CD4-positive, alpha-beta T cell treated with Interleukin-1 beta for 1 hour (primary cell): Measurements from ENCODE around the gene CD82.

Experiments
- DNase-seq, 2 donors: peaks; one replicate each; pipeline ENCODE4 v3.0.0-alpha.2; 2020 to 2022

Gene CD82, protein sequence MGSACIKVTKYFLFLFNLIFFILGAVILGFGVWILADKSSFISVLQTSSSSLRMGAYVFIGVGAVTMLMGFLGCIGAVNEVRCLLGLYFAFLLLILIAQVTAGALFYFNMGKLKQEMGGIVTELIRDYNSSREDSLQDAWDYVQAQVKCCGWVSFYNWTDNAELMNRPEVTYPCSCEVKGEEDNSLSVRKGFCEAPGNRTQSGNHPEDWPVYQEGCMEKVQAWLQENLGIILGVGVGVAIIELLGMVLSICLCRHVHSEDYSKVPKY

DNA sequence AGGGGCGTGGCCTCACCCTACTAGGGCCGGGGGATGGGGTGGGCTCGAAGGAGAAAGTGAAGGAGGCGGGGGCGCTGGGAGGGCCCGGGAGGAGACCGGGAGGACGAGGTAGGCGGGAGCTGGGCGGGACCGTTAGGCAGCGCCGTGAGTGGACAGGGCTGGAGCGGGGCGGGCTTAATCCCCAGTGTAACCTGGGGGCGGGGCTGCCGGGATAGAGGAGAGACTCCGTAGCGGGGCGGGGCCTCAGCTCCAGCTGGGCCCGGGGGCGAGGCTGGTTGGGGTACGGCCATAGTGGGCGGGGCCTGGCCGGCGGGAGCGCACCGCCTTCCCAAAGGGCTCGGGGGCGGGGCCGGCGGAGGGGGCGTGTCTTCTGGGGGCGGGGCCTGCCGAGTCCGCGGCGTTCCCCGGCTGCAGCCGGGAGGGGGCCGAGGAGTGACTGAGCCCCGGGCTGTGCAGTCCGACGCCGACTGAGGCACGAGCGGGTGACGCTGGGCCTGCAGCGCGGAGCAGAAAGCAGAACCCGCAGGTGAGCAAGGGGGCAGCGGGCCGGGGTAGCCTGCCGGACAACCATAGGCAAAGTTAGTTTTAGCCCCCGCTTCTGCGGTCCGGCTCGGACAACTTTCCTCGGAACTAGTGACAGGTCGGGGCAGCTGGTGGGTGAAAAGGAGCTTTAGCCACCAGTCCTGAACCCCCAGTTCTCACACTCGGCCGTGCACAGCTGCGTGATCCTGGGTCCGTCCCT lies at the start of gene CD82:
Gene CD82, plus strand, starts transcription at position 453 of the 742 bp plus-strand sequence. CDS start 29,000 bp downstream, outside the sequence.
- DNase-seq = peak; percentile 98

GRCh38 chr11:44516688-44517507 lies 48.6 kb upstream of the CD82 start:
- DNase-seq = no peak

DNA sequence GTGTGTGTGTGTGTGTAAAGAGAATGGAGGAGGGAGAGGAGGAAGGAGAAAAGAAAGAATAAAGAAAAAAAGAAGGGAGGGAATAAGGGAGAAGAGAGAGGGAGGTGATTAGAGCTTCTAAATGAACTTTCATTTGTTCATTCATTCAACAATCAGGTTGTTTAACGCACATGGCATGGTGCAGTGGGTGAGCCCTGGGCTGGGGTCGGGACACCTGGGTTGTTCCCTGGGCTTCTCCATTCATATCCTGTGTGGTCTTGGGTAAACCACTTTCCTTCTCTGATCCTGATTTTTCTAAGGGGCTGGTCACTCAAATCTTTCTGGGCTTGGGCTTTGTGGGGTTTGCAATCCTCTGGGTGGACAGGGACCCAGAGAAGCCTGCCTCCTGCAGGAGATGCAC lies 47.9 kb upstream of the CD82 start:
- no peak for DNase-seq

GRCh38 chr11:44518968-44519550 lies 46.4 kb upstream of the CD82 start:
- DNase-seq = no peak

- no peak for DNase-seq
These were observed 45.3 kb upstream of the CD82 start for GRCh38 chr11:44519989-44520737.

- no peak for DNase-seq
These were observed 44.3 kb upstream of the CD82 start for GRCh38 chr11:44521148-44521547.

- DNase-seq = no peak
These were observed 43.2 kb upstream of the CD82 start for GRCh38 chr11:44522294-44522693.

GRCh38 chr11:44524346-44524745 lies 41.1 kb upstream of the CD82 start:
- DNase-seq = no peak

DNA sequence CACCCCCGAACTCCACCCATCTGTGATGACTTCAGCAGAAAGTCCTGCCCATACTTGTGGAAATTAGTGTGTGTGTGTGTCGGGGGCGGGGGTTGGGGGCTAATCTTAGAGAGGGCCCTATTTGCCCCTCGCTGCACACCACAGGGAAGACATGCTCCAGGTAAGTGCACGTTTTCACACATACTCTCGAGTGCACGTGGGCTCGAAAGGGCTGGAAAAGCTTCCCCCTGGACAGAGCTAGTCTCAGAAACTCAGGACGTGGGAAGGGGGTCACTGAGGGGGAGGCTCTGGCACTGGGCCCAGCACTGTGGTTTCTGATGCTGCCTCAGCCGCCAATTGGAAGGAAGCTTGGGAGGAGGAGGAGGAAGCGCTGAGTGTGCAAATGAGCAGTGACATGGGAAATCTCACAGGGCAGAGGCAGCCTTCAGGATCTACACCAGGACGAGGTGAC lies 40.7 kb upstream of the CD82 start:
- DNase-seq = no peak

GRCh38 chr11:44525473-44526252 lies 39.8 kb upstream of the CD82 start:
- no peak for DNase-seq

GRCh38 chr11:44526438-44526837 lies 39.0 kb upstream of the CD82 start:
- no peak for DNase-seq

DNA sequence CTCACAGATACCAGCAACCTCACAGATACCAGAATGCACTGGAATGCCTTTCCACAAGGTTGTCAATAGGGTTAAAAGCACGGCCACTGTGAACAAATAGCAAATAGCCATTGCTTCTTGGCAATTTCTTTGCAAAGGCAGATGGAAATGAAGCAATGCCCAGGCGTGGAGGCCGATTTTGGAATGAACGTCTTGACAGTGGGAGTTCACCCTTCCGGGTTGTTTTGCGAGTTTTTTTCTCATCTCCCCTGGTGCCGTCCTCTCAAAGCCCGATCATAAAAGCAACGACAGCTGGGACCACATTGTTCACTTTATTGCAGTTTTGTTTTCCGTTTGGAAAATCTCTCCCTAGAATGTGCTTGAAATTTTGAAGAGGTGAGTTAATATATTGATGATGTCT lies 38.0 kb upstream of the CD82 start:
- DNase-seq = no peak

- DNase-seq = no peak
These were observed 37.4 kb upstream of the CD82 start for GRCh38 chr11:44528103-44528502.

DNA sequence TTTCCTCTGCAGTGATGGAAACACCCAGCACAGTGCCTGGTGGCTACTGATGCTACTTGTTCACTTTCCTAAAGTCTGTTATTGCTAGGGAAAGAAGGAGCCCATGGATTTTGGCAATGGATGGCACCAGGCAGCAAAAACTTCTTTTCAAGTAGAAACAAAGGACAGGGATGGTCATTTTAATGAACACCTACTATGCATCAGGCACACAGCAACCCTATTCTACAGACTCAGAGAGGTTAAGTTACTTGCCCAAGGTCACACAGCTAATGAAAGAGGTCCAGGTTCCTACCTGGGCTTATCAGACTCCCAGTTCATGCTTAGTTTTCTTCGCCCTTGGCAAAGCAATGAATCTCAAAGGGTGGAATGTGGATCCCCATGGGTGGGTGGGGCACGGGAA lies 36.9 kb upstream of the CD82 start:
- no peak for DNase-seq

DNA sequence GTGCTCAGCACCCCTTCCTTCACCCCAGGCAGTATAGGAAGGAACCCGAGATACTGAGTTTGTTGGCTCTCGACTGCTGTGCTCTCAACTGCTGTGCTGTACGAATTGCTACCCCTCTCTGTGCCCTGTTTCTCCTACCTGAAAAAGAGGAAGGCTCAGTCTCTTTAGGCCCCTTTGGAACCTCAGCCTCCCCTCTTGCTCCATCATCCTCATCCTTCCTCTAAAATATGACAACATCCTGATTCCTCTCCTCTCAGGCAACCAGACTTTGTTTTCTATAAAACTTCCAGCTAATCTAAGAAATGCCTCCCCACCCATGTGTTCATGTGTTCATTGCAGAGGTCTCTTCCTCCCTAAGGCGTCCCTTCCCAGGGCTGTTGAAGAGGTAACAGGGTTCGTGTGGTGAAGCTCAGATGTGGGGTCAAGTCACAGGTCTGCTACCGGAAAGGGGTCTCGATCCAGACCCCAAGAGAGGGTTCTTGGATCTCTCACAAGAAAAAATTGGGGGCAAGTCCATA lies 35.5 kb upstream of the CD82 start:
- DNase-seq = no peak

DNA sequence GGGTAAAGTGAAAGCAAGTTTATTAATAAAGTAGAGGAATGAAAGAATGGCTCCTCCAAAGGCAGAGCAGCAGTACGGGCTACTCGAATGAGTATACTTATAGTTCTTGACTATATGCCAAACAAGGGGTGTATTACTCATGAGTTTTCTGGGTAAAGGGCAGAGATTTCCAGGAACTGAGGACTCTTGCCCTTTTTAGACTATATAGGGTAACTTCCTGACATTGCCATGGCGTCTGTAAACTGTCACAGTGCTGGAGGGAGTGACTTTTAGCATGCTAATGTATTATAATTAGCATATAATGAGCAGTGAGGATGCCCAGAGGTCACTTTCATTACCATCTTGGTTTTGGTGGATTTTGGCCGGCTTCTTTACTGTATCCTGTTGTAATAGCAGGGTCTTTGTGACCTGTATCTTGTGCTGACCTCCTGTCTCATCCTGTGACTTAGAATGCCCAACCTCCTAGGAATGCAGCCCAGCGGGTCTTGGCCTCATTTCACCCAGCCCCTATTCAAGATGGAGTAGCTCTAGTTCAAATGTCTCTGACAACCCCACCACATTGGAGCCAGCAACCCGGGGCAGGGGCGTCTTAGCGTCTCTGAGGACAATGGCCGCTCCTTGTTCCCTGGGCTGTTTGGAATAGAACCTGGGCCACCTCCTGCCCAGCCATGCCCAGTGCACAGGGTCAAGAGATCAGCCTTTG lies 34.9 kb upstream of the CD82 start:
- peak in 1 of 2 donors; percentile 22 for DNase-seq

GRCh38 chr11:44531116-44531504 lies 34.4 kb upstream of the CD82 start:
- DNase-seq = no peak

DNA sequence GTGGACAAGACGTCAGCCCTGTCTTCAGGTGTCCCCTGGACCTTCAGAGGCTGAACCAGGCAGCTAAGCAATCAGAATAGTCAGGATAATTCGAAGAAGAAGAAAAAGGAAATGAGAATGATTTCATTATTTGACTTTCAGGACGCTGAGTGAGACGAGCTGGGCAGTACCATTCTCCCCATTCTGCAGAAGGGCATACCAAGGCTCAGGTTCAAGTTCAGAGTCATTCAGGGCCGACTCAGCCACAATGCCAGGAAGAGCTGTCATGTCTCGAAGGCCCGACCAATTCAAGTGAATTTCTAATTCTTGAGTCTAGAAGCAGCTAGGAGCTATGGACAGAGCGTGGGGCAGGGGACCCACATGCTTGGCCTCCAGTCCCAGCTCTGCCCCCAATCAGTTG lies 33.8 kb upstream of the CD82 start:
- DNase-seq = no peak

GRCh38 chr11:44532809-44533208 lies 32.7 kb upstream of the CD82 start:
- DNase-seq = no peak

DNA sequence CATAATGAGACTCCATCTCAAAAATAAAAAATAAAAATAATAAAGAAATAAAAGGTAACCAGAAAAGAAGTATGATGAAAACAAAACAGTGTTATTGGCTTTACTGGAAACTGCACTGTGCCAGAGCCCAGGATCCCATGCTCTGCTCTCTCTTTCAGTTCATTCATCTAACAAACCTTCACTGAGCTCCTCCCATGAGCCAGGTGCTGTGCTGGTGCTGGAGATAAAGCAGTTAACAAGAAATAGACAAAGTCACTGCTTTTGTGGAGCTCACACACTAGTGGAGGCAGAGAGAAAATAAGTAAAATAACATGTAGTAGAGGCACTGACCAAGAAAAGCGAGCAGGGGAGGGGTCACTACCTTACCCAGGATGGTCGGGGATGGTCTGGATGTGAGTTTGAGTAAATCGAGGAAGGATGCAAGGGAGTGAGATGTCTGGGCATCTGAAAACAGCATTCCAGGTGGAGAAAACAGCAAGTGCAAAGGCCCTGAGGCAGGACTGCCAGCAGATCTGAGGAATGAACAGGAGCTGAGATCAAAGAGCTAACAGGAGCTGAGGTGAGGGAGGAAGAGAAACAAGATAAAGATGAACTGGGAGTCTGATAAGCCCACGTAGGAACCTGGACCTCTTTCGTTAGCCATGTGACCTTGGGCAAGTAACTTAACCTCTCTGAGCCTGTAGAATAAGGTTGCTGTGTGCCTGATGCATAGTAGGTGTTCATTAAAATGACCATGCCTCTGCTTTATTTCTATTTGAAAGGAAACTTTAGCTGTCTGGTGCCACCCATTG lies 31.3 kb upstream of the CD82 start:
- DNase-seq = no peak
